GM18861 (cell line): Measurements from ENCODE around the gene AMIGO1.
A peak's percentile ranks its signal among the peaks of the same experiment; 100 is the strongest.

Experiments
- ATAC-seq: cut with Tn5 transposase; IDR thresholded peaks from one replicate; pipeline ENCODE4 v1.9.1; 2021; ENCODE audit not compliant: unreplicated experiment

Gene AMIGO1

GRCh38 chr1:109509176-109510134, at the start of gene AMIGO1:
Gene AMIGO1, minus strand, starts transcription at chr1:109509727. Its CDS starts 815 bp downstream, at chr1:109508912.
- ATAC-seq = no peak

GRCh38 chr1:109557520-109557919, 48.0 kb upstream of the AMIGO1 start:
- ATAC-seq = no peak

GRCh38 chr1:109556563-109556962, 47.0 kb upstream of the AMIGO1 start:
- ATAC-seq = no peak

- peak; percentile 75 for ATAC-seq
Measured at GRCh38 chr1:109548321-109549267, 39.1 kb upstream of the AMIGO1 start, which contains the start of gene GNAI3. Gene GNAI3, plus strand, starts transcription at chr1:109548615. Its CDS starts 106 bp downstream, at chr1:109548721.

- no peak for ATAC-seq
Measured at GRCh38 chr1:109547463-109548320, 38.2 kb upstream of the AMIGO1 start.

- peak; percentile 50 for ATAC-seq
Measured at GRCh38 chr1:109546311-109547109, 37.0 kb upstream of the AMIGO1 start.

GRCh38 chr1:109543988-109544735, 34.6 kb upstream of the AMIGO1 start:
- ATAC-seq = no peak

GRCh38 chr1:109543283-109543987, 33.9 kb upstream of the AMIGO1 start:
- no peak for ATAC-seq

GRCh38 chr1:109542657-109543056, 33.1 kb upstream of the AMIGO1 start:
- ATAC-seq = no peak

GRCh38 chr1:109541102-109541501, 31.6 kb upstream of the AMIGO1 start:
- ATAC-seq = no peak

GRCh38 chr1:109539676-109540075, 30.1 kb upstream of the AMIGO1 start, which contains the start of gene GPR61:
Gene GPR61, plus strand, starts transcription at chr1:109539872. Its CDS starts 3,151 bp downstream, at chr1:109543023.
- no peak for ATAC-seq

- no peak for ATAC-seq
Measured at GRCh38 chr1:109538827-109539555, 29.5 kb upstream of the AMIGO1 start.

GRCh38 chr1:109537450-109538178, 28.1 kb upstream of the AMIGO1 start:
- no peak for ATAC-seq

- no peak for ATAC-seq
Measured at GRCh38 chr1:109535971-109536491, 26.5 kb upstream of the AMIGO1 start.

- ATAC-seq = no peak
Measured at GRCh38 chr1:109535481-109535880, 26.0 kb upstream of the AMIGO1 start.

GRCh38 chr1:109534307-109534858, 24.9 kb upstream of the AMIGO1 start:
- no peak for ATAC-seq
